H1 (cell line): ENCODE results near the gene GRIK1. TPM values are rescaled to one million over a fixed set of nuclear protein-coding genes. Genes with fewer than 3 reads are reported as not detected.

Source experiments
- CTCF ChIA-PET: fragments of 300-600 bp; sonication (Branson Sonifier 250); formaldehyde crosslinking; loops from one replicate; lab custom pipeline; 2021; ENCODE audit not compliant: partially characterized antibody; lab: Charles Lee
- POLR2A ChIA-PET: fragments of 300-600 bp; sonication (Branson Sonifier 250); formaldehyde crosslinking; loops from one replicate; lab custom pipeline; 2021; ENCODE audit warnings: inconsistent platforms; ENCODE audit not compliant: partially characterized antibody; lab: Charles Lee
- DNase-seq, 2 experiments: peaks; one replicate each; pipeline versions ENCODE4 v3.0.0 to v3.0.0-alpha.2; 2010 to 2022; ENCODE audit warnings: low spot score in 2 of 2, low read depth in 1 of 2, mixed read lengths in 1 of 2
- FAIRE-seq: peaks from 2 replicates; lab custom pipeline; 2011; peaks lifted over from hg19 to GRCh38; lab: Jason Lieb, UNC
- H2AFZ ChIP-seq: 2 replicates; pipeline ENCODE4 v1.8.1; 2012; ENCODE audit warnings: low read length, inconsistent platforms
- H2AK5ac ChIP-seq: 2 replicates; pipeline ENCODE4 v1.6.1; 2013; ENCODE audit warnings: low read depth, low read length
- H2BK120ac ChIP-seq: replicated peaks from 2 replicates; pipeline ENCODE3; 2013; ENCODE audit warnings: low read depth, low read length, inconsistent platforms
- H2BK12ac ChIP-seq: 2 replicates; pipeline ENCODE4 v1.6.1; 2013; ENCODE audit warnings: low read depth, low read length
- H2BK15ac ChIP-seq: 2 replicates; pipeline ENCODE4 v1.6.1; 2013; ENCODE audit warnings: low read length
- H2BK20ac ChIP-seq: 2 replicates; pipeline ENCODE4 v1.6.1; 2013; ENCODE audit warnings: low read length
- H2BK5ac ChIP-seq: 2 replicates; pipeline ENCODE4 v1.6.1; 2013; ENCODE audit warnings: low read depth, low read length
- H3K14ac ChIP-seq: 2 replicates; pipeline ENCODE4 v1.6.1; 2013; ENCODE audit warnings: inconsistent platforms; ENCODE audit not compliant: insufficient read length
- H3K18ac ChIP-seq: 2 replicates; pipeline ENCODE4 v1.6.1; 2013; ENCODE audit warnings: low read length; ENCODE audit errors: extremely low read depth
- H3K23ac ChIP-seq: 2 replicates; pipeline ENCODE4 v1.6.1; 2013; ENCODE audit warnings: inconsistent platforms; ENCODE audit not compliant: insufficient read length
- H3K23me2 ChIP-seq: 2 replicates; pipeline ENCODE4 v1.6.1; 2013; ENCODE audit warnings: low read depth, low read length
- H3K27ac ChIP-seq: 2 replicates; pipeline ENCODE4 v1.6.1; 2011; ENCODE audit warnings: low read depth, low read length, inconsistent platforms
- H3K27me3 ChIP-seq, 4 experiments: replicated peaks in 1 of 4; 1 replicate in 1 of 4; 2 replicates in 3 of 4; pipeline versions ENCODE4 v1.6.1 to v1.8.1; 2011 to 2013; ENCODE audit warnings: low read length in 3 of 4, mild to moderate bottlenecking in 3 of 4, inconsistent platforms in 2 of 4, mixed read lengths in 2 of 4, moderate library complexity in 1 of 4; ENCODE audit not compliant: control insufficient read depth in 3 of 4, insufficient read depth in 3 of 4; ENCODE audit errors: extremely low read depth in 1 of 4
- H3K36me3 ChIP-seq, 4 experiments: 2 replicates each; pipeline versions ENCODE4 v1.6.1 to v1.8.1; 2011 to 2013; ENCODE audit warnings: mild to moderate bottlenecking in 4 of 4, low read length in 3 of 4, moderate library complexity in 2 of 4, control low read depth in 1 of 4, inconsistent platforms in 1 of 4; ENCODE audit not compliant: insufficient read depth in 4 of 4, control insufficient read depth in 2 of 4
- H3K4ac ChIP-seq: replicated peaks from 2 replicates; pipeline ENCODE3; 2013; ENCODE audit warnings: low read length, low read depth, mixed read lengths, inconsistent platforms; ENCODE audit not compliant: insufficient read length
- H3K4me1 ChIP-seq, 4 experiments: replicated peaks in 1 of 4; 1 replicate in 1 of 4; 2 replicates in 3 of 4; pipeline versions ENCODE4 v1.6.1 to v1.8.1; 2011 to 2013; ENCODE audit warnings: low read length in 3 of 4, inconsistent platforms in 2 of 4, mixed read lengths in 1 of 4; ENCODE audit not compliant: insufficient read depth in 4 of 4, control insufficient read depth in 3 of 4
- H3K4me2 ChIP-seq, 2 experiments: 2 replicates each; pipeline versions ENCODE4 v1.6.1 to v1.8.1; 2011 to 2013; ENCODE audit warnings: low read depth in 2 of 2, low read length in 2 of 2, control low read depth in 1 of 2, inconsistent platforms in 1 of 2, mild to moderate bottlenecking in 1 of 2; ENCODE audit not compliant: insufficient read depth in 1 of 2
- H3K4me3 ChIP-seq, 4 experiments: fragments of 200-600, 300-600 bp in 1 of 4; sonication (generic), shearing (Covaris generic), sonication (Bioruptor Twin) in 1 of 4; 2 replicates each; pipeline versions ENCODE4 v1.5.1 to v1.8.1; 2011 to 2016; ENCODE audit warnings: low read length in 4 of 4, low read depth in 3 of 4, control low read depth in 2 of 4, inconsistent platforms in 2 of 4, mild to moderate bottlenecking in 2 of 4, mixed read lengths in 1 of 4, moderate library complexity in 1 of 4; ENCODE audit not compliant: insufficient read depth in 2 of 4; ENCODE audit errors: extremely low read depth in 1 of 4
- H3K56ac ChIP-seq: replicated peaks from 2 replicates; pipeline ENCODE3; 2013; ENCODE audit warnings: low read depth, mild to moderate bottlenecking, mixed read lengths, low read length, inconsistent platforms; ENCODE audit not compliant: insufficient read length
- H3K79me1 ChIP-seq: 2 replicates; pipeline ENCODE4 v1.6.1; 2013; ENCODE audit warnings: low read depth, low read length, control low read depth
- H3K79me2 ChIP-seq, 2 experiments: 2 replicates each; pipeline versions ENCODE4 v1.6.1 to v1.8.1; 2012 to 2013; ENCODE audit warnings: low read length in 2 of 2, mild to moderate bottlenecking in 2 of 2, inconsistent platforms in 1 of 2; ENCODE audit not compliant: insufficient read depth in 2 of 2, control insufficient read depth in 1 of 2
- H3K9ac ChIP-seq, 4 experiments: replicated peaks in 1 of 4; 1 replicate in 1 of 4; 2 replicates in 3 of 4; pipeline versions ENCODE4 v1.6.1 to v1.8.1; 2011 to 2013; ENCODE audit warnings: low read depth in 3 of 4, low read length in 3 of 4, control low read depth in 2 of 4, mild to moderate bottlenecking in 2 of 4, moderate library complexity in 2 of 4, inconsistent platforms in 1 of 4; ENCODE audit errors: extremely low read depth in 1 of 4
- H3K9me3 ChIP-seq, 2 experiments: 2 replicates each; pipeline versions ENCODE4 v1.6.1 to v1.8.1; 2012 to 2013; ENCODE audit warnings: mild to moderate bottlenecking in 2 of 2, moderate library complexity in 2 of 2, control low read depth in 1 of 2, inconsistent platforms in 1 of 2, low read depth in 1 of 2, low read length in 1 of 2, mixed read lengths in 1 of 2; ENCODE audit not compliant: insufficient read depth in 2 of 2
- H4K20me1 ChIP-seq, 2 experiments: replicated peaks in 1 of 2; 2 replicates each; pipeline versions ENCODE3 to v1.8.1; 2011 to 2013; ENCODE audit warnings: inconsistent platforms in 2 of 2, low read length in 2 of 2, mild to moderate bottlenecking in 1 of 2; ENCODE audit not compliant: insufficient read depth in 2 of 2, control insufficient read depth in 1 of 2
- H4K5ac ChIP-seq: 2 replicates; pipeline ENCODE4 v1.6.1; 2013; ENCODE audit warnings: low read length, low read depth, mixed read lengths, inconsistent platforms; ENCODE audit not compliant: insufficient read length
- H4K8ac ChIP-seq: 2 replicates; pipeline ENCODE4 v1.8.0; 2013; ENCODE audit warnings: mild to moderate bottlenecking, moderate library complexity, low read length, inconsistent platforms; ENCODE audit not compliant: insufficient read depth; ENCODE audit errors: extremely low read depth
- H4K91ac ChIP-seq: replicated peaks from 2 replicates; pipeline ENCODE3; 2013; ENCODE audit warnings: low read length, mixed read lengths, inconsistent platforms; ENCODE audit not compliant: insufficient read length
- CBX5 ChIP-seq: fragments of 300-800, 300-1000 bp; sonication (generic); IDR thresholded peaks from 2 replicates; pipeline ENCODE4 v1.7.1; 2016; ENCODE audit warnings: antibody characterized with exemption, low read length, low read depth
- CBX8 ChIP-seq: fragments of 300-800, 300-1000 bp; sonication (generic); IDR thresholded peaks from 2 replicates; pipeline ENCODE4 v1.7.1; 2016; ENCODE audit warnings: low read depth, low read length, borderline replicate concordance
- GABPA ChIP-seq: IDR thresholded peaks from 2 replicates; pipeline ENCODE4 v1.6.1; 2011; ENCODE audit warnings: mild to moderate bottlenecking, low read length, moderate library complexity, borderline replicate concordance; ENCODE audit not compliant: insufficient read depth
- GTF2F1 ChIP-seq: IDR thresholded peaks from 2 replicates; pipeline ENCODE4 v1.6.1; 2012; ENCODE audit warnings: low read depth, low read length, improper control_type of control experiment, borderline replicate concordance
- HDAC2 ChIP-seq, 2 experiments: fragments of 300-600 bp in 1 of 2; sonication (generic) in 1 of 2; IDR thresholded peaks; 2 replicates each; pipeline ENCODE4 v1.6.1; 2011 to 2012; ENCODE audit warnings: low read depth in 2 of 2, low read length in 2 of 2, mild to moderate bottlenecking in 2 of 2, moderate library complexity in 2 of 2, borderline replicate concordance in 1 of 2, inconsistent platforms in 1 of 2
- RXRA ChIP-seq: IDR thresholded peaks from 2 replicates; pipeline ENCODE4 v1.6.1; 2011; ENCODE audit warnings: low read depth, mild to moderate bottlenecking, low read length, moderate library complexity; ENCODE audit not compliant: insufficient read depth
- SIN3A ChIP-seq, 2 experiments: IDR thresholded peaks in 1 of 2; conservative IDR thresholded peaks in 1 of 2; 2 replicates each; pipeline ENCODE4 v1.6.1; 2011 to 2012; ENCODE audit warnings: low read length in 2 of 2, improper control_type of control experiment in 1 of 2, low read depth in 1 of 2, mild to moderate bottlenecking in 1 of 2
- SP4 ChIP-seq: IDR thresholded peaks from 2 replicates; pipeline ENCODE4 v1.6.1; 2012; ENCODE audit warnings: low read length, inconsistent platforms
- SRF ChIP-seq: IDR thresholded peaks from 2 replicates; pipeline ENCODE4 v1.6.1; 2011; ENCODE audit warnings: mild to moderate bottlenecking, low read depth, low read length, moderate library complexity
- TAF1 ChIP-seq: IDR thresholded peaks from 2 replicates; pipeline ENCODE4 v1.6.1; 2011; ENCODE audit warnings: mild to moderate bottlenecking, low read depth, low read length
- YY1 ChIP-seq: IDR thresholded peaks from 2 replicates; pipeline ENCODE4 v1.6.1; 2011; ENCODE audit warnings: low read depth, mild to moderate bottlenecking, low read length
- WGBS, 2 experiments: shearing (Covaris generic) in 1 of 2; methylation state at CpG; one replicate each; pipeline versions ENCODE4 v1.1.6 to v1.1.7; 2013 to 2015; ENCODE audit warnings: low lambda C conversion rate in 2 of 2, mixed read lengths in 2 of 2, inconsistent platforms in 1 of 2, low coverage in 1 of 2, missing lambda C conversion rate in 1 of 2; ENCODE audit not compliant: insufficient replicate concordance in 2 of 2, insufficient coverage in 1 of 2, insufficient read length in 1 of 2; ENCODE audit errors: extremely low coverage in 1 of 2, missing lambda C conversion rate in 1 of 2; 5-methylcytosine and 5-hydroxymethylcytosine counted together
- polyA plus RNA-seq, 7 experiments: library from polyadenylated mRNA; depleted of rRNA in 3 of 7; stranded (reverse) in 5 of 7; unstranded in 2 of 7; fragments of >200 nt in 5 of 7; fragments of 200-250 nt in 2 of 7; gene quantifications; 1 replicate in 5 of 7; 2 replicates in 1 of 7; 4 replicates in 1 of 7; pipeline versions ENCODE4 v1.2.1 to v1.2.3, GENCODE V29; 2011 to 2013; ENCODE audit warnings: missing spikeins in 2 of 7, mixed read lengths in 2 of 7
- total RNA-seq: library from RNA; stranded (reverse); fragmentation: NEBNext Ultra II Directional; extraction: Animal tissue kit (Norgen Biotek cat#: 25700); gene quantifications from 2 replicates; pipeline ENCODE4 v1.2.1, GENCODE V29; 2021
- TF ChIP-seq, protein P1 (sequence below): IDR thresholded peaks from 2 replicates; pipeline ENCODE4 v1.6.1; 2011; ENCODE audit warnings: low read depth, mild to moderate bottlenecking, low read length; ENCODE audit not compliant: insufficient read depth
- TF ChIP-seq, protein P2 (sequence below): IDR thresholded peaks from 2 replicates; pipeline ENCODE4 v1.6.1; 2012; ENCODE audit warnings: inconsistent platforms

GRIK1 gene
- total and polyA plus RNA-seq, 2 of the 8 experiments (the other 6 are each of a cell fraction or from before 2014, with no cell fraction given): 0.11 to 0.32 TPM

- Histone ChIP-seq H2AFZ (no peak overlapping the region), H2BK12ac (no peak overlapping the region), H3K36me3 (no peaks in the 10 kb centered on the region), H2AK5ac (no peak overlapping the region), H3K23me2 (no peaks in the 10 kb centered on the region), H3K79me2 (no peaks in the 10 kb centered on the region), H2BK120ac (no peak overlapping the region), H2BK5ac (no peak overlapping the region), H4K20me1 (no peaks in the 10 kb centered on the region), H3K14ac (no peak overlapping the region), H3K27ac (no peak overlapping the region), H3K4me1 (no peaks in the 10 kb centered on the region), H2BK20ac (no peak overlapping the region), H4K5ac (no peak overlapping the region), H3K4ac (no peak overlapping the region), H4K8ac (no peak overlapping the region), H2BK15ac (no peak overlapping the region), H3K4me2 (no peak overlapping the region), H3K79me1 (no peaks in the 10 kb centered on the region), H3K4me3 (no peak overlapping the region), H3K9me3 (no peaks in the 10 kb centered on the region), H4K91ac (no peak overlapping the region), H3K9ac (no peak overlapping the region), H3K18ac (no peak overlapping the region), H3K27me3 (no peaks in the 10 kb centered on the region), H3K56ac (no peak overlapping the region), H3K23ac (no peak overlapping the region)
- CTCF ChIA-PET: interaction anchor here (1.2 kb wide), 1 partner anchor 215 kb away, joined by 3 read pairs; no protein-coding TSS in a partner anchor
- 92% methylated on average over 1 of the region's 1 CpG; no CpG with 5 or more reads in 1 of the 2 experiments for WGBS, 2 experiments
- POLR2A ChIA-PET: no interaction called here
- DNase-seq (no peak), FAIRE-seq (no peak)
- TF ChIP-seq, protein P1, sequence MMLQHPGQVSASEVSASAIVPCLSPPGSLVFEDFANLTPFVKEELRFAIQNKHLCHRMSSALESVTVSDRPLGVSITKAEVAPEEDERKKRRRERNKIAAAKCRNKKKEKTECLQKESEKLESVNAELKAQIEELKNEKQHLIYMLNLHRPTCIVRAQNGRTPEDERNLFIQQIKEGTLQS: no peak
- no peak for TF ChIP-seq HDAC2 (IDR thresholded peaks at IDR 0.05; ENCODE audit: borderline replicate concordance in 1 of 2, low read depth in 2 of 2, low read length in 2 of 2)
- no peak for TF ChIP-seq RXRA
- TF ChIP-seq CBX8: no peak
- TF ChIP-seq CBX5: no peak
- no peak for TF ChIP-seq SP4
- no peak for TF ChIP-seq SIN3A (conservative IDR thresholded peaks at IDR 0.05 in 1 of 2, IDR thresholded peaks at IDR 0.05 in 1 of 2; ENCODE audit: low read depth in 1 of 2, low read length in 2 of 2)
- TF ChIP-seq YY1: no peak
- no peak for TF ChIP-seq TAF1
- TF ChIP-seq, protein P2, sequence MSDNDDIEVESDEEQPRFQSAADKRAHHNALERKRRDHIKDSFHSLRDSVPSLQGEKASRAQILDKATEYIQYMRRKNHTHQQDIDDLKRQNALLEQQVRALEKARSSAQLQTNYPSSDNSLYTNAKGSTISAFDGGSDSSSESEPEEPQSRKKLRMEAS: no peak
- TF ChIP-seq SRF: no peak
- no peak for TF ChIP-seq GTF2F1
- TF ChIP-seq GABPA: no peak
These were observed 39.2 kb upstream of the GRIK1 start for GRCh38 chr21:29979043-29979442.
